ENCODE results near the gene POLR2F.
"Not testable (repeated sequence)": the region's sequence is repeated elsewhere in the genome, so short reads cannot be mapped to it uniquely, and the experiment has no call there.

The POLR2F gene

GRCh38 chr22:37955825-37956397 is 2.4 kb downstream of the POLR2F start:
- not testable (repeated sequence) for DNase-seq

- no peak for DNase-seq
Observed at GRCh38 chr22:37957232-37957631, 3.7 kb downstream of the POLR2F start.

GRCh38 chr22:37959231-37959825 is 5.8 kb downstream of the POLR2F start:
- DNase-seq, result no peak

- DNase-seq, result no peak
Observed at GRCh38 chr22:37961062-37961461, 7.6 kb downstream of the POLR2F start.

- no peak for DNase-seq
Observed at GRCh38 chr22:37965940-37966664, 12.6 kb downstream of the POLR2F start.

GRCh38 chr22:37967147-37967546 is 13.6 kb downstream of the POLR2F start:
- DNase-seq, result no peak

- no peak for DNase-seq
Observed at GRCh38 chr22:37967637-37968451, 14.3 kb downstream of the POLR2F start.

- no peak for DNase-seq
Observed at GRCh38 chr22:37968452-37969251, 15.2 kb downstream of the POLR2F start.

- no peak for DNase-seq
Observed at GRCh38 chr22:37970864-37971263, 17.4 kb downstream of the POLR2F start.

GRCh38 chr22:37971475-37972434 is 18.3 kb downstream of the POLR2F start:
- no peak for DNase-seq

GRCh38 chr22:37972527-37972926 is 19.0 kb downstream of the POLR2F start:
- DNase-seq, result no peak

- no peak for DNase-seq
Observed at GRCh38 chr22:37973271-37974170, 20.0 kb downstream of the POLR2F start.

- no peak for DNase-seq
Observed at GRCh38 chr22:37975153-37975552, 21.7 kb downstream of the POLR2F start.

GRCh38 chr22:37976022-37976421 is 22.5 kb downstream of the POLR2F start:
- DNase-seq, result not testable (repeated sequence)

- no peak for DNase-seq
Observed at GRCh38 chr22:37976547-37976946, 23.0 kb downstream of the POLR2F start.

- no peak for DNase-seq
Observed at GRCh38 chr22:37979782-37980181, 26.3 kb downstream of the POLR2F start.

- no peak for DNase-seq
Observed at GRCh38 chr22:37981282-37982011, 27.9 kb downstream of the POLR2F start.

GRCh38 chr22:37982151-37982785 is 28.8 kb downstream of the POLR2F start:
- no peak for DNase-seq

All from NCI-H510A (cell line).